IMR-90 (cell line): ENCODE results near the gene MX1. TPM values are rescaled to one million over a fixed set of nuclear protein-coding genes. Genes with fewer than 3 reads are reported as not detected.

Experiments used
- ATAC-seq: fragments of 200-7000 bp; cut with Tn5 transposase; 2 replicates; pipeline ENCODE4 v1.9.1; 2020; ENCODE audit warnings: low read depth, mild to moderate bottlenecking, moderate library complexity
- BruUV-seq: library from RNA; stranded (reverse); fragments of 400-500 nt; replicated peaks from 2 replicates; lab custom pipeline; 2021; lab: Mats Ljungman, UMichigan
- CTCF ChIA-PET: fragments of 300-600 bp; formaldehyde crosslinking; extraction: SDS; loops from one replicate; lab custom pipeline; 2021; ENCODE audit warnings: antibody characterized with exemption; lab: Yijun Ruan, JAX
- POLR2A ChIA-PET: fragments of 300-600 bp; sonication (Branson Sonifier 250); formaldehyde crosslinking; loops from one replicate; lab custom pipeline; 2022; ENCODE audit warnings: antibody characterized with exemption; ENCODE audit not compliant: unreplicated experiment; lab: Charles Lee
- DNase-seq: peaks from one replicate; pipeline ENCODE4 v3.0.0; 2013
- H2AFZ ChIP-seq: replicated peaks from 2 replicates; pipeline ENCODE3; 2013; ENCODE audit warnings: low read length, mild to moderate bottlenecking; ENCODE audit not compliant: poor library complexity
- H2AK5ac ChIP-seq: 2 replicates; pipeline ENCODE4 v1.6.1; 2013; ENCODE audit warnings: low read depth, low read length, inconsistent platforms
- H2AK9ac ChIP-seq: replicated peaks from 2 replicates; pipeline ENCODE3; 2013; ENCODE audit warnings: mild to moderate bottlenecking, low read depth, low read length, moderate library complexity; ENCODE audit not compliant: poor library complexity
- H2BK120ac ChIP-seq: 2 replicates; pipeline ENCODE4 v1.6.1; 2013; ENCODE audit warnings: low read depth, low read length, inconsistent platforms
- H2BK15ac ChIP-seq: 3 replicates; pipeline ENCODE4 v1.6.1; 2013; ENCODE audit warnings: low read depth, low read length, inconsistent platforms
- H2BK20ac ChIP-seq: 2 replicates; pipeline ENCODE4 v1.6.1; 2013; ENCODE audit warnings: low read depth, mild to moderate bottlenecking, inconsistent platforms, low read length, moderate library complexity
- H2BK5ac ChIP-seq: 2 replicates; pipeline ENCODE4 v1.6.1; 2013; ENCODE audit warnings: mild to moderate bottlenecking, low read depth, low read length, inconsistent platforms; ENCODE audit not compliant: poor library complexity, severe bottlenecking
- H3K14ac ChIP-seq: replicated peaks from 2 replicates; pipeline ENCODE4 v1.6.1; 2013; ENCODE audit warnings: low read depth, low read length, inconsistent platforms
- H3K18ac ChIP-seq: 2 replicates; pipeline ENCODE4 v1.6.1; 2013; ENCODE audit warnings: low read depth, low read length, control low read depth
- H3K23ac ChIP-seq: 2 replicates; pipeline ENCODE4 v1.6.1; 2013; ENCODE audit warnings: low read depth, low read length, inconsistent platforms
- H3K27ac ChIP-seq: 2 replicates; pipeline ENCODE4 v1.5.1; 2013; ENCODE audit warnings: mild to moderate bottlenecking, control low read depth, low read length; ENCODE audit not compliant: insufficient read depth
- H3K27me3 ChIP-seq: 2 replicates; pipeline ENCODE4 v1.6.1; 2013; ENCODE audit warnings: low read length; ENCODE audit not compliant: control insufficient read depth, insufficient read depth
- H3K36me3 ChIP-seq: 2 replicates; pipeline ENCODE4 v1.6.1; 2013; ENCODE audit warnings: low read length, mixed read lengths; ENCODE audit not compliant: control insufficient read depth, insufficient read depth
- H3K4ac ChIP-seq: 2 replicates; pipeline ENCODE4 v1.6.1; 2013; ENCODE audit warnings: low read depth, low read length, inconsistent platforms
- H3K4me1 ChIP-seq: 2 replicates; pipeline ENCODE4 v1.6.1; 2013; ENCODE audit warnings: low read length, mixed read lengths; ENCODE audit not compliant: control insufficient read depth, insufficient read depth
- H3K4me2 ChIP-seq: 2 replicates; pipeline ENCODE4 v1.6.1; 2013; ENCODE audit warnings: low read depth, mild to moderate bottlenecking, control low read depth, low read length, moderate library complexity
- H3K4me3 ChIP-seq: 2 replicates; pipeline ENCODE4 v1.5.1; 2013; ENCODE audit warnings: low read depth, mild to moderate bottlenecking, control low read depth, low read length, moderate library complexity; ENCODE audit not compliant: insufficient read depth
- H3K56ac ChIP-seq: 2 replicates; pipeline ENCODE4 v1.6.1; 2013; ENCODE audit warnings: low read length, inconsistent platforms; ENCODE audit not compliant: insufficient read depth; ENCODE audit errors: extremely low read depth
- H3K79me1 ChIP-seq, 2 experiments: 2 replicates each; pipeline ENCODE4 v1.6.1; 2013; ENCODE audit warnings: low read length in 2 of 2, inconsistent platforms in 1 of 2, low read depth in 1 of 2
- H3K9ac ChIP-seq: 2 replicates; pipeline ENCODE4 v1.6.1; 2013; ENCODE audit warnings: low read depth, low read length, control low read depth
- H3K9me1 ChIP-seq: 2 replicates; pipeline ENCODE4 v1.6.1; 2013; ENCODE audit warnings: low read length, inconsistent platforms; ENCODE audit not compliant: insufficient read depth
- H3K9me3 ChIP-seq: 2 replicates; pipeline ENCODE4 v1.6.1; 2013; ENCODE audit warnings: low read length; ENCODE audit not compliant: control insufficient read depth, insufficient read depth
- H4K20me1 ChIP-seq: 2 replicates; pipeline ENCODE4 v1.6.1; 2013; ENCODE audit warnings: low read length, inconsistent platforms; ENCODE audit not compliant: insufficient read depth
- H4K5ac ChIP-seq: 2 replicates; pipeline ENCODE4 v1.6.1; 2013; ENCODE audit warnings: mild to moderate bottlenecking, low read depth, low read length, control low read depth
- H4K8ac ChIP-seq, 2 experiments: 2 replicates each; pipeline ENCODE4 v1.6.1; 2013; ENCODE audit warnings: low read depth in 2 of 2, low read length in 2 of 2, control low read depth in 1 of 2, inconsistent platforms in 1 of 2
- H4K91ac ChIP-seq: 2 replicates; pipeline ENCODE4 v1.6.1; 2013; ENCODE audit warnings: low read depth, low read length, inconsistent platforms; ENCODE audit not compliant: insufficient read depth
- CEBPB ChIP-seq: IDR thresholded peaks from 2 replicates; pipeline ENCODE4 v1.6.1; 2012; ENCODE audit warnings: low read depth, low read length, improper control_type of control experiment
- CHD1 ChIP-seq: IDR thresholded peaks from 2 replicates; pipeline ENCODE4 v1.6.1; 2012; ENCODE audit warnings: low read depth, low read length, improper control_type of control experiment
- FOS ChIP-seq: fragments of 150-350 bp; IDR thresholded peaks from 2 replicates; pipeline ENCODE4 v1.6.1; 2016; ENCODE audit warnings: low read depth, low read length
- MAFK ChIP-seq: IDR thresholded peaks from 2 replicates; pipeline ENCODE4 v1.6.1; 2012; ENCODE audit warnings: low read depth, low read length, improper control_type of control experiment
- MAZ ChIP-seq: IDR thresholded peaks from 2 replicates; pipeline ENCODE4 v1.6.1; 2012; ENCODE audit warnings: low read depth, mild to moderate bottlenecking, low read length, improper control_type of control experiment, moderate library complexity, borderline replicate concordance
- MXI1 ChIP-seq: IDR thresholded peaks from 2 replicates; pipeline ENCODE4 v1.6.1; 2012; ENCODE audit warnings: low read depth, mild to moderate bottlenecking, low read length, moderate library complexity, borderline replicate concordance
- NFE2L2 ChIP-seq: fragments of 150-350 bp; IDR thresholded peaks from 2 replicates; pipeline ENCODE4 v1.6.1; 2016; ENCODE audit warnings: low read depth, mild to moderate bottlenecking, low read length
- RFX5 ChIP-seq: IDR thresholded peaks from 2 replicates; pipeline ENCODE4 v1.8.0; 2012; ENCODE audit warnings: low read depth, mild to moderate bottlenecking, low read length, moderate library complexity
- SMC3 ChIP-seq: fragments of 150-350 bp; IDR thresholded peaks from 2 replicates; pipeline ENCODE4 v1.6.1; 2016; ENCODE audit warnings: low read depth, mild to moderate bottlenecking, antibody characterized with exemption, low read length, moderate library complexity
- WGBS, 2 experiments: methylation state at CpG; one replicate each; pipeline versions ENCODE4 v1.1.5 to v1.1.7; 2013; ENCODE audit warnings: missing lambda C conversion rate in 2 of 2; ENCODE audit not compliant: insufficient read length in 1 of 2; ENCODE audit errors: extremely low coverage in 2 of 2; 5-methylcytosine and 5-hydroxymethylcytosine counted together
- dilution Hi-C: fragments of 300-500 bp; cut with HindIII; formaldehyde crosslinking; loops from one replicate; pipeline ENCODE4 v1.14.3; 2018; ENCODE audit warnings: low sequenced_read_pairs; ENCODE audit not compliant: unreplicated experiment
- in situ Hi-C: fragments of 300-500 bp; cut with MboI; formaldehyde crosslinking; loops from 3 replicates; pipeline ENCODE4 v1.14.3; 2019; ENCODE audit warnings: low sequenced_read_pairs, inconsistent platforms, mixed read lengths
- intact Hi-C: fragments of 100-400 bp; cut with micrococcal nuclease; formaldehyde crosslinking; loops from 2 replicates; pipeline ENCODE4 v1.10.0; 2022
- polyA plus RNA-seq, 3 experiments: library from polyadenylated mRNA; depleted of rRNA; stranded (reverse); fragments of >200 nt; gene quantifications; 2 replicates each; pipeline ENCODE4 v1.2.3, GENCODE V29; 2012; ENCODE audit warnings: low replicate concordance in 1 of 3
- total RNA-seq: library from RNA; depleted of rRNA; stranded (reverse); fragments of >200 nt; gene quantifications from 2 replicates; pipeline ENCODE4 v1.2.3, GENCODE V29; 2012
- TF ChIP-seq, protein P1 (sequence below): conservative IDR thresholded peaks from 2 replicates; pipeline ENCODE4 v1.5.1; 2012; ENCODE audit warnings: mild to moderate bottlenecking, low read depth, low read length, improper control_type of control experiment

MX1 gene
- total and polyA plus RNA-seq, 2 of the 4 experiments (the other 2 are of a cell fraction) = 1.0 to 2.5 TPM

DNA sequence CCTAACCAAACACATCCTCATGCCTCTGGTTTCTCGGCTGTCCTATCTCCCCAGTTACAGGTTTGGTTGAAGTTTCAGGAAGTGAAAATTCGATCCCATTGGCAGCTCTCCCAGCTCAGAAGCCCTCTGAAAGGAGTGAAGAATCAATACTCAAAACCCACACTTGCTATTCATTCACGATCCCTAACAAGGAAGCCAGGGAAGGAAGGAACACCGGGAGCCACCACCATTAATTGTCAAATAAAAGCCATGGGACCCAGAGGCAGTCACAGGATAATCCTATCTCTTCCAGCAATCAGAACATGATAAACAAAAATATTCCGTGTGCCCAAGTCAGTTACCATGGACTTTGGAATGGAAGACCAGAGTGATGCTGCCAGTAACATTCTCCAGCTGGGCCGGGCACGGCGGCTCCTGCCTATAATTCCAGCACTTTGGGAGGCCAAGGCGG, 74.9 kb downstream of the MX1 start:
- no peak overlapping the region for H3K4me3 ChIP-seq
- no peak overlapping the region for H3K4me2 ChIP-seq
- dilution Hi-C loops (no loop called here), intact Hi-C loops (no loop called here), in situ Hi-C loops (no loop called here)
- no peak overlapping the region for H4K8ac ChIP-seq
- H3K79me1 ChIP-seq = no peaks in the 10 kb centered on the region
- no peak overlapping the region for H3K18ac ChIP-seq
- no peaks in the 10 kb centered on the region for H3K4me1 ChIP-seq
- no peak overlapping the region for H3K4ac ChIP-seq
- no peak overlapping the region for H4K91ac ChIP-seq
- ChIA-PET POLR2A (no interaction called here), CTCF (no interaction called here)
- H3K14ac ChIP-seq = no peak overlapping the region
- no peak overlapping the region; the same call in 1 of the 2 replicates for H3K23ac ChIP-seq
- no peak overlapping the region for H2AK5ac ChIP-seq
- no CpG with 5 or more reads among the region's 9 CpGs for WGBS, 2 experiments
- no peaks in the 10 kb centered on the region for H3K36me3 ChIP-seq
- no peak for DNase-seq
- H3K9me1 ChIP-seq = no peaks in the 10 kb centered on the region
- no peak for ATAC-seq
- no peaks in the 10 kb centered on the region for H3K9me3 ChIP-seq
- no peak overlapping the region for H2BK20ac ChIP-seq
- no peak overlapping the region for H2AK9ac ChIP-seq
- BruUV-seq = no TSS peak
- H2BK5ac ChIP-seq = no peak overlapping the region
- peaks cover 37% of the 10 kb centered on the region for H3K27me3 ChIP-seq
- H4K5ac ChIP-seq = no peak overlapping the region
- H2BK120ac ChIP-seq = no peak overlapping the region
- H2AFZ ChIP-seq = no peak overlapping the region
- no peak overlapping the region for H3K27ac ChIP-seq
- H3K9ac ChIP-seq = no peak overlapping the region
- no peak overlapping the region for H3K56ac ChIP-seq
- no peaks in the 10 kb centered on the region for H4K20me1 ChIP-seq
- H2BK15ac ChIP-seq = no peak overlapping the region
- no peak for TF ChIP-seq CHD1
- TF ChIP-seq NFE2L2 = no peak
- no peak for TF ChIP-seq SMC3
- no peak for TF ChIP-seq RFX5
- TF ChIP-seq MAFK = no peak
- no peak for TF ChIP-seq MXI1
- no peak for TF ChIP-seq CEBPB
- TF ChIP-seq, protein P1, sequence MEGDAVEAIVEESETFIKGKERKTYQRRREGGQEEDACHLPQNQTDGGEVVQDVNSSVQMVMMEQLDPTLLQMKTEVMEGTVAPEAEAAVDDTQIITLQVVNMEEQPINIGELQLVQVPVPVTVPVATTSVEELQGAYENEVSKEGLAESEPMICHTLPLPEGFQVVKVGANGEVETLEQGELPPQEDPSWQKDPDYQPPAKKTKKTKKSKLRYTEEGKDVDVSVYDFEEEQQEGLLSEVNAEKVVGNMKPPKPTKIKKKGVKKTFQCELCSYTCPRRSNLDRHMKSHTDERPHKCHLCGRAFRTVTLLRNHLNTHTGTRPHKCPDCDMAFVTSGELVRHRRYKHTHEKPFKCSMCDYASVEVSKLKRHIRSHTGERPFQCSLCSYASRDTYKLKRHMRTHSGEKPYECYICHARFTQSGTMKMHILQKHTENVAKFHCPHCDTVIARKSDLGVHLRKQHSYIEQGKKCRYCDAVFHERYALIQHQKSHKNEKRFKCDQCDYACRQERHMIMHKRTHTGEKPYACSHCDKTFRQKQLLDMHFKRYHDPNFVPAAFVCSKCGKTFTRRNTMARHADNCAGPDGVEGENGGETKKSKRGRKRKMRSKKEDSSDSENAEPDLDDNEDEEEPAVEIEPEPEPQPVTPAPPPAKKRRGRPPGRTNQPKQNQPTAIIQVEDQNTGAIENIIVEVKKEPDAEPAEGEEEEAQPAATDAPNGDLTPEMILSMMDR = no peak
- no peak for TF ChIP-seq MAZ
- TF ChIP-seq FOS = no peak
